HG03108 (cell line): ENCODE measurements around the gene CALCOCO1.

Source experiments
- ATAC-seq: cut with Tn5 transposase; IDR thresholded peaks from one replicate; pipeline ENCODE4 v1.9.1; 2021; ENCODE audit warnings: moderate library complexity; ENCODE audit not compliant: unreplicated experiment

Gene CALCOCO1

DNA sequence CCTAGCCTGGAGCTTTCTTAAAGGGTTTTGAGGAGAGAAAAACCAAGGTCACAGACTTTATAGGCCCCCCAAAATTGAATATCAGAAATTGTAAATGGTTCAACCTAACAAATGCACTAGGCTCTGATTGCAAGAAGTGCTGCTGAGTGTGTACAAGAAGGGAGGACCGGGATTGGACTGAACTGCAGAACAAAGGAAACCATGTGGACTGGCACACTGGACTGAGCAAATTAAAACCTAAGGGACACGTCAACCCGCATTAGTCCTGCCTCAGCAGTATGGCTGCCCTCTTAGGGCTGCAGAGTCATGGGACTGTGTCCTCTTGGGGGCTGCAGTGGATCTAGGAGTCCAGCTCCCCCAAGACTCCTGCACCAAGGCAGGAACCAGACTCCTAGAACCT lies 25.4 kb upstream of the CALCOCO1 start:
- no peak for ATAC-seq

DNA sequence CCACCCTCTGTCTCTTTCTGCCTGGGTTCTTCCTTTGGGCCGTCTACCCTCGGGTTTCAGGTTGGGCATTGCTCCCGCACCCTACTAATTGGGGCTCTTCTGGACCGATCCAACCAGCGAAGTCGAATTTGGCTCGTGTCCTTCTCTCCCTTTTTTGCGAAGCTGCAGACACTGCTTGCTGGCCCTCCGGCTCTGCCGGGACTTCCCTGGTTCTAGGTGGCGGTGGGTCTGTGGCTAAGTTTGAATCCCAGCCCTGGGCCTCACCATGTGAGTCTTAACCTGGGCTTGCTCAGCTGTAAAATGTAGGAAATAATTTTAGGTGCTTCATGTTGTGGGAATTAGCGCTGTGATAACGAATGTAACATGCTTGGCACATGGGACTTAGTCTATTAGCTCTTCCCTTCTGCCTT lies 24.9 kb upstream of the CALCOCO1 start:
- ATAC-seq, result no peak

DNA sequence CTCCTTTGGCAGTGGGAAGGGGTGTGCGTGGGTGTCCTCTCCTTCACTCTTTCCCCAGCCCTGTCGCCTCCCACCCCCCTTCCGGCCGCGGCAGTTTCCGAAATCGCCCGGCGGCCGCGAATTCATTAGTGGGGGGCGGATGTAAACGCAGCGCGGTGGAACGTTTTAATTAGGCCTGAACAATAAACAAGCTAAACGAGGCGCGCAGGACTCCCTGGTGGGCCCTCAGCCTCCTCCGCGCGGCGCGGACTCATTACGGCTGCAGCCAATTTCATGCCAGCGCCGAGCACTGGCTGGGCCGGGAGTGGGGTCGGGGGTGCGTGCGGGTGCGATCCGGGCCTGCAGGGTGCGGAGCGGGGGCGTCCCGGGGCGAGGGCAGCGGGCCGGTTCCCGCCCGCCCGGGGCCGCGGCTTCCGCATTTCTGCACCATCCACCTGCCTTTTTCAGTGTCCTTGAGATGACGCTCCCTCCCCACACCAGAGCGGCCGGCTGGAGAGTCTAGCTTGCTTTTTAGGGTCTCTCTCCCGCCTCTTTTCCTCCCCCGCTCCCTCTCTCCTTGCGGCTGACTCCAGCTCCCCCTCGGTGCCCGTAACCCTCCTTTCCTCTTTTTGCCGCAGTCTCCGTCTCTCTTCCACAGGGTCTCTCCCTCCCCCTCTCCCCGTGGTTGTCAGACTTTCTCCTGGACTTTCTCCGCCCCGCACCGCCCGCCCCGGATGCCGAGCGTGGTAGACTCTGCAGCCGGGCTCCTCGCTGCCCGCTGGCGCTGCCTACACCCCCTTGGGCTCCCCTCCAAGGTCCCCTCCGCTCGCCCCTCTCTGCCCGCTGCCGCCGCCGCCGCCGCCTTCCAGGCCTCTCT lies 24.3 kb upstream of the CALCOCO1 start, which contains the start of gene CISTR:
CISTR (minus strand) TSS at position 644 of the 856 bp plus-strand sequence.
- peak; percentile 33 for ATAC-seq

DNA sequence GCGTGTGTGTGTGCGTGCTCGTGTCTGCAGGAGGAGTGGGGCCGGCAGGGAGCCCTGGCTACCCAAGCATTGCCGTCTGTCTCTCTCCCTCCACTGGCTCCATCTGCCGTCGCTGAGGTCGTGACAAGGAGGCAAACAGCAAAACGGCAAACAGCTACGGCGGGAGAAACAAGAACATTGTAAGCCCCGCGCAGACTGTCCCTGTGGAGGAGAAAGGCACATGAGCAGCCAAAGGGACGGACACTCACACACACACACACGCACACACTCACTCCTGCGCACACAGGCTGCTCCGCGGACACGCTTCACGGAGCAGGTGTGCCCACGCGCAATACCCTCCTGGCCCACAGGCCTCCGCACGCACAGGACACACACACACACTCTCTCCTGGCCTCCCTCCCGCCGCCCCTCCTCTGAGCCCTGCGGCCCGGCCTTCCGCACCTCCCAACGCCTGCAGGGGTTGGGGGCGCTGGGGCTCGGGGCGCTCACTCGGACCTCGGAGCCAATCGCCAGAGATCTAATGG lies 23.6 kb upstream of the CALCOCO1 start:
- ATAC-seq, result peak; percentile 13

DNA sequence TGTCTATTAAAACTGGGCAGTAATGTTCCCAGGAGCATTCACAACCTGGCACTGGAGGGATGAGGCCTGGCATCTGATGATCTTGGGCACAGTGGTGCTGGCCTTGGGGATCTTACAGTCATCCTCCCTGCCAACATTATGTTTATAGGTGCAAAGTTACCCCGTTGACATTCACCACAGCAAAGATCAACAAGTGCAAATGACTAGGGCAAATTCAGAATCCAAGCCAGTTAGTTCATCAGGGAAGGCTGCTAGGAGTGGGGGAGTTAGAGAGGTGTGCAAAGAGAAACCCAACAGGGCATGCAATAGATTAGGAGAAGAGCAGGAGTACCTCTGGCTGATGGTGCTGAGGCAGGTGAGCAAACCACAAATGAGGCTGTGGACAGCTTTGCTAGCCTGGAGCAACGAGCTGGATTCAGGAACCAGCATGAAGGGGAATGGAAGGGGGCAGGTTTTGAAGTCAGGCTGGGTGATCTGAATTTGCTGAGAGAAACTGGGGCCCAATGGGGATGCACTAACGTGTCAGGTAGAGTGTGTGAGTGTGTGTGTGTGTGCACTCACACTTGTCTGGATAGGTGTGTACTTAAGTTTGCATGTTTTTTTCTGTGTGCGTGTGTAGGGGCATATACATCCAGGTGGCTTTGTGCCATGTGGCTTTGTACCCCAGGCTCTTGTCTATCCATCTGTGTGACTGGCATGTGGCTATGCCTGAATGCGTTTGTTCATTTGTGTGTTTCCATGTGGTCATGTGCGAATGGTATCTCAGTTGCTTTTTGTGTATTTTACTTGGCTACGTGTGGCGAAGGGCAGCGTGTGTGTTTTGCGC lies 22.9 kb upstream of the CALCOCO1 start:
- no peak for ATAC-seq

DNA sequence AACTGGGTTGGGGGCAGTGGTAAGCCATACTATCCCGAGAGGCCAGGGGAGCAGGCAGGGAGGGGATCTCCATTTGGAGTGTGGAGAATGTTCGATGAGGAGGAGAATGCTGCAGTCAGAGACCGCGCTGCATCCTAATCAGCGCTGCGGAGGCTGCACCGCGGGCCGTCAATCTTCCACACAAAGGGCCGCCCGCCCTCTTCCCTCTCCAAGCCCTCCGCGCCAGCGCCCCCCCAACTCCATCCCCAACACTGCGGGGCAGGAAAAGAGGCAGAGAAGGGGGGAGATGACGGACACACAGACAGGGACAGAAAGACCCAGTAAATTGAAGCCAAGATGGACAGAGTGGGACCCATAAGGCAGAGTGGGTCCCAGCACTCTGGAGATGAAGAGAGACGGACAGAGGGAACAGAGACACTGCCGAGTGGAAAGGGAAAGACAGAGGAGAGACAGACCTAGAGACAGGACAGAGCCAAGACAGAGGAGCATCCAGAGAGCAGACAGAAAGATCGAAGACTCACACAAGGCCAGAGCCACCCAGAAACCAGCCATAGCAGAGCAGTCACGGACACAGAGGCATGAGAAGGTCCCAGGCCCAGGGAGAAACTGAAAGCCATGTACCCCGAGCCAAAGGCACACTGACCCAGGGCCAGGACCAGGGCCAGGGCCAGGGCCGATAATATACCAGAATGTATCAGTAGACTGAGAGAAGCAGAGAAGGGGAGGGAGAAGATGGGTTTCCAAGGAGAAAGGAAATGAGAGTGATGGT lies 21.0 kb upstream of the CALCOCO1 start:
- ATAC-seq, result no peak

DNA sequence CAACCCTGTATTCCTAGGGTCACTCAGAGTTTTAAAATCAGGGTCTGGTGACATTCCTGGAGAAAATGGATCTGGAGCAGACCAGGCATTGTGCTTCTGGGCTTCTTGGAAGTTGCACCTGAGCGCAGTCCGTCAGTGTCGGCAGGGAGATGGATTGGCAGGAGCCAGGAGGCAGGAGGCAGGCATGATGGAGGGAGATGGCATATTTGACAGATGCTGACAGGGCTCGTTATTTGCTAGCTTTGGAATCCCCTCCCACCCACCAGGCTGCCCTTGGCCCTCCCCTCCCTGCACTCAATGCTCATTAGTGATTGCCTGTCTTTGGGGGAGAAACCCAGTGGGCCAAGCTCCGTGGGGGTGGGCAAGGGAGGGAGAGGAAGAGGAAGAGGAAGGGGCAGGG lies 19.8 kb upstream of the CALCOCO1 start:
- ATAC-seq, result no peak

DNA sequence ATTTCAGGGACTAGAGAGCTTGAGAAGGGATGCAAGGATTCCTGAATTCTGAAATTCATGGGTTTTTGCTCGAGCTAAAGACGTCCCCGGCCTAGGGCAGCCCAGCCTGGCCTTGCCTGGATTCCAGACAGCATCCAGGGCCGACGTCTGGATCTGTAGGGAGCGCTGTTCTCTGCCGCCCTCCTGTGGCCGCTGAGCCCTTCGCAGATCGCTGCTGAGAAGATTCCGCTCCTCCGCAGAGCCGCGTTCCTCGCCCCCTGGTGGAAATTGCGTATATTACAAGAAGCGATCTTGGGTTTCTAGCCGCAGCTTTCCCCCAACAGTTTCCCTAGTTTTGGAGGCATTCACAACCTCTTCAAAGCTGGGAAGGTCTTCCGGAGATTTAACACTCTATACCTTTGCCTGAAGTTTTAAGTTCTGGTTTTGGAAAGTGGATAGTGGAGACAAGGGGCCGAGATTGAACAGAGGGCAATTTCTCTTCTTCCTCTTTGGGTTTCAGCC lies 19.4 kb upstream of the CALCOCO1 start:
- no peak for ATAC-seq

DNA sequence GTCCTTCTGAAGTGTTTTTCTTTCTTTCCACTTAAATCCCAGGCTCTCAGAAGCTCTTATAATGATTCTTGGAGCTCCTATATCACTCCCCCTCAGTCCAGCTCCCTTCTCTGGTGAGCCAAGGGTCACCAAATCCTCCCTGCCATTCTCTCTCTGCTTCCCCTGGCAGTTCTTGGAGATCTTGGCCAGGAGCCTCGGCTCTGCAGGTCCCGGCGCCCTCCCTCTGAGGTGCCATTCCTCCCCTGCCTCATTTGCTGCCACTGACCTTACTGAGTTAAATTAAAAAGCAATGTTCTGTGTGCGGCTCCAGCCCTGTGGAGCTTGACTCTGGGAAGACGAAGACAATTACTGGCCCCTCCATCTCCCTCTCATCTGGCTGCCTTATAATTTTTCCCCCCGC lies 17.5 kb upstream of the CALCOCO1 start:
- no peak for ATAC-seq

DNA sequence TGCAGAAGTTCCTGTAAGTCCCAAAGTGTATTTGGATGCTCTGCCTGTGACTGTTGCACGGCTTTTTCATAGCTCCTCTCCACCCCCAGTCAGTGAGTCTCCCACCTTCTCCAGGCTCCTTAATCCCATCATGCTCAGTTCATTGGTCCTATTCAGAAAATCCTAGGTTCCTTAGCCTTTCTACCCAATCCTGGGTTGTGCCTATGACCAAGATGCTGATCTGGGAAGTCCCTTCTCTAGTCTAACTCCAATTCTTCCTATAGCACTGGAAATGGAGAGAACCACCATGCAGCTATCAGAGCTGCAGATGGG lies 16.8 kb upstream of the CALCOCO1 start:
- no peak for ATAC-seq

DNA sequence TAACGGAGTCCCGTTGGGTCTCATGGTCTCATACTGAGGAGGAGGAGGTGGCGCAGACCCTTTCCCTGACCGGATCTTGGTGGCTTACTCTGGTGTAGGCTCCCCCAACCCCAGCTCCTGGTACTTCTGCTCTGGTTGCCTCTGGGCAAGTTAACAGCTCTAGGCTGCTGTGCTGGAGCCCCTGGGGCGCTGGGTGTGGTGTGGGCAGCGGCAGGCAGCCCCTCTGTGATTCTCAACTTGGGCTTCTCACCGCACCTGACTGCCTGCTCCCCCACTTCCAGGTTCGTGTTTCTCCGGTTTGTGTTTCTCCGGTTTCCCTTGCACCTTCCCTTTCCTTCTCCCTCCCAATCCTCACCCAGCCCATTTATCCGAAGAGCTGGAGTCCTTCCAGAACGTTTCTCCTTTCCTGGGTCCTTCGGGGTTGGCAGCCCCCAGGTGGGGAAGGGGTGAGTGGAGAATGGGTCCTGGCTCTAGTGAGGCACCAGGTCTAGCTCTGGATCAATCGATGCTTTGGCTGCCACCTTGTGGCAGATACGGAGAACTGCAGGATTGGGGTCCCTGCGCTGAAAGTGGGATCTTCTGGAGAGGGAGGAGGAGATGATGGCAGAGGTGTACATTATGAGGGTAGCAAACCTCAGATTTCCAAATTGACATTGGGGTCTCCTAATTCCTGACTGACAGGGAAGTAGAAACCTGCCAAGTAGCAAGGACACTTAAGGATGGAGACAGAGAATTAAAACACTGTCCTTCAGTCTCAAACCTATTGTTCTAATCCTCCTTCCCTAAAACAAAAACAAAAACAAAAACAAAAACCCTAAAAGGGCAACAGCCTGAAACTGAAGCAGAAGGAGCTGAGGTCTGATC lies 16.2 kb upstream of the CALCOCO1 start:
- peak; percentile 58 for ATAC-seq

DNA sequence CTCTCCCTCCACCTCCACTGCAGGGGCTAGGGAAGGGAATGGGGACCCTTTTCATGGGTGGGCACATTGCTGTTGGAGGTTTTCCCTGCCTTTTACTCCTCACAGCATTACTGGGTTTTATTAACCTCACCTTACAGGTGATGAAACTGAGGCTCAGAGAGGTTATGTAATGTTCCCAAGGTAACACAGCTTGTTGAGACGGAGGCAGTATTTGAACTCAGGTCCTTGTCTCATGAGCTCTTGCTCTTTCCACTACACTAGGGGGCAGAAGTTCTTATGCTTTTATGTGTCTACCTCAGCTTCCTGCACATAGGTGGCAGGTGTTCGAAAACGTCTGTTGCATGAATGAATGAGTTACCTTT lies 12.9 kb upstream of the CALCOCO1 start:
- ATAC-seq, result no peak

DNA sequence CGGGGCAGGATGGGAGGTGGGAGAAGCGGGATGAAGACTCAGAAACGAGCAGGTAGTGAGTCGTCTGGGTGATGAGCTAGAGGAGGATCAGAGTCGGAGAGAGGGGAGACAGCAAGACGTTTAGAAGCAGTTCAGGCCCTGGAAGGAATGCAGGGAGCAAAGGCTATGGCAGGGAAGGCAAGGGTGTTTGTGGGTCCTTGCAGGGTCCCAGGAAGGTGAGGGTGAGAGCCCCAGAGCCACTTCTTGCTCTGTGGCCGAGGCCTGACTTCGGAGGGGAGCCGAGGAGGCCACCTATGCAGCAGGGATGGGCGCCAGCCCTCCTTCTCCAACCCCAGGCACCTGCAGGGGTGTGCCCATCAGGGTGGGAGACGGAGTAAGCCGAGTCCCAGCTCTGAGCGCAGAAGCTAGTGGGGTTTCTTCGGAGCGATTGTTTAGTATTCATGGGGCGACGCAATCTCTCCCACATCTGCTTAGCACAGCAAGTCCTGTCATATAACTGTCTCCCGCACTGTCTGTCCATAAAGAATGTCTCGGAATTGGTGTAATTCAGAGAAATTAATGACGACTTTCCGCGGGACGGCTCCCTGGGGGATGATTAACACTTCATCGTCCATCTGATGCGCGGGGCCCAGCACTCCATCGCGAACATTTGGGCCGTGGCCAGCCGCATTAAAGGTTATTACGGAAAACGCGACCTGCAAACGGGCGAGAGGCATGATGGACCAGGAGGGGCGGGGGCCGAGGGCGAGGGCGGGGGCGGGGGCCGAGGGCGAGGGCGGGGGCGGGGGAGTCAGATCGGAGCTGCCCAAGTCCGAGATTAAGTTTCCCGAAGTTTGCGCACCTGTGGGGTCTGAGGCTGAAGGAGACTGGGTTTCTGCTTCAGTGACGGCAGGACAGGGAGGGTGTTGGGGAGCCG lies 12.2 kb upstream of the CALCOCO1 start:
- no peak for ATAC-seq

DNA sequence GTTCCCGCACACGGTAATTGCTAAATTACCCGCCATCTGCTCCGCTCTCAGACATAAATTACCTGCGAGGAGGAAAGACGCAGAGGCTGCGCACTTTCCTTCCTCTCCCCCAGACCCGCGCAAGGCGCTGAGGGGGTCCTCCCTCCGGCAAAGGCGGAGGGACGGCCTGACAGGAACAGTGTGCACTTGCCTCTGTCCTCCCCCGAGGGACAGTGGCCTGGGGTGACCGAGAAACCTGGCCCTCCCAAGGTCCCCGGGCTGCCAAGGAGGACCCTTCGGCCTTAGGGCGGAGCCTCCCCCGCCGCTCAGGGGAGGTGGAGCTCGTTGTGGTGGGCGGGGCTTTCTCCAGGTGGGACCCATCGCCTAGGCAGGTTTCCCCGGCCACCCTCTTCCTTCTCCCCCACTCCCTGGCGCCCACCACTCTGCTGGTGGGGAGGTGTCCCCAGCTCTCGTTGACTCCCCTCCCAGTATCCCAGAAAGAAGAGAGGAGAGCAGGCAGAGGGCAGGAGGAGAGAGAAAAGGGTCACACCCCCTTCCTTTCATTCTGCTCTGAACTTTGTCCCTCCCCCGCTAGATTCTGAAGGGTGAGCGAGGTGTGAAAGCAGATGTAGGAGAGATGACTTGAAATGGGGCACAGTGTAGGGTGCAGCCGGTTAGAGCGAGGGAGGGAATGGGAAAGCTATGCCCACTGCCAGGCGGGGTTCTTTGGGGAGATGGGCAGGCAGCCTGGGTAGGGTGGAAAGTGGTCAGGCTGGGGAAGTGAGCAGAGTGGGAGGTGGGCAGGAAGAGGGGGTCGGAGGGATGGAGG lies 11.4 kb upstream of the CALCOCO1 start:
- no peak for ATAC-seq

DNA sequence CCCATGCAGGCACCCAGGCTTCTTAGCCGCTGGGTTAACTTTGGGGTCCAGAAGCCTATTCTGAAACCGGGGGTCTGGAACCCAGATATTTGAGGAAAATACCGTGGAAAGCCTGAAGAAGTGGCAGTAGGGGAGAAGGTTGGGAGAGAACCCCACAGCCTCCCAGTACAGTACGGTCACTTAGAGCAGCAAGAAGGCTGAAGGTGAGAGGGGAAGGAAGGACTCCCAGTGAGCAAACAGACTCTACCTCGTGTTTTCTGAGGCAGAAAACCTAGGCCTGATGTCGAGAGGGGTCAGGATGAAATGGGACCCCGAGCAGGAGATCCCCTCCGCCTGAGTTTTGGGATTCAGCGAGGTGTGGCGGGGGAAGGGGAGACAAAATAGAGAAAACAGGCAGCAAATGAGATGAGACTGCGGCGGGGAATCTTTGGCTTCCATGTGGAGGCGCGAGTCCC lies 10.7 kb upstream of the CALCOCO1 start:
- ATAC-seq, result no peak

DNA sequence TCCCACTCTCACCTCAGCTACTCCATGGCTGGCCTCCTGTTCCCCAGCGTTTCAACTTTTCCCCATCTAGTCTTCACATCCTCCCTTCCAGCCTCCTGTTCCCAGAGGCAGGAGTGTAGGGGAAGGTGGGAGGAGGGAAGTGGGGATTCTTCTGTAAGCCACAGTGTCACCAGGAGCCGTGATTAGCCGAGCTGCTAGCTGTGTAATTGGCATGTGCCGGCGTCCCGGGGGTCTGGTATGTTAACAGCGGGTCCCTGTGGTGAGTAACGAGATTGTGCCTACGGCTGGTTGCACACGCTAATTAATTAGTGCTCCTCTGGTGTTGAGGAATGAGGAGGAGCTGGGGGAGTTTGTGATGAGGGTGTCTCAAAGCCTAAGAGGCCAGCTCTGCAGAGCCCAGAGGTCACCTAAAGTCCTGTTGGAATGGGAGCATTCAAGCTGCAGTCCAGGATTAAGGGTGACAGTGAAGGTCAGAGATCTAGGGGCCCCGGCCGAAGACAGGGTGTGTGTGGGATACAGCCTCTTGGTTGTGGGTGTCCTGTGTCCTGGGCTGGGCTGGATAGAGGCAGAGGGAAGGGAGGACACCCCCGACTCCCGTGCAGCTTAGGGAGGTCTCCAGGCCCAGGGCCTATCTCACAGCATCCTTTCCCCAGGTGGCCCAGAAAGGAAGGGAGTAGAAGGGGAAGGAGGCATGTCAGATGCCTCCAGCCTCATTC lies 10.0 kb upstream of the CALCOCO1 start:
- ATAC-seq, result no peak

DNA sequence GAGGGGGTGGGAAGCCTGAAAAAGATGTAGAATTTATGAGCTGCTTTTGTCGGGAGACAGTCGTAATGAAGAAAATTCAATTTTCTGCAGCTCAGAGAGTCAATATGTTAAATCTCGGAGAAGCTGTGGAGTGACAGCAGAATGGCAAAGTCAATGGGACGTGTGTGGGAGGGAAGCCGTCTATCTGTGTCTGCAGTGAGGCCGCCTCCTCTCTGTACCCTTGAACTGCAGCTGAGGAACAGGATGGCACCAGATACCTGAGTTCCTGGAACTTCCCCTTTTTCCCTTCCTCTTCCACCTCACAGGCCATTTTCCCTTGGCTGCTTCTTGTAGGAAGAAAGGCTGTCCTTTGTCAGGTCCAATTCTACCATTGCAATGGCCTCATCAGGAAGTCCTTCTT lies 9.3 kb upstream of the CALCOCO1 start:
- no peak for ATAC-seq

DNA sequence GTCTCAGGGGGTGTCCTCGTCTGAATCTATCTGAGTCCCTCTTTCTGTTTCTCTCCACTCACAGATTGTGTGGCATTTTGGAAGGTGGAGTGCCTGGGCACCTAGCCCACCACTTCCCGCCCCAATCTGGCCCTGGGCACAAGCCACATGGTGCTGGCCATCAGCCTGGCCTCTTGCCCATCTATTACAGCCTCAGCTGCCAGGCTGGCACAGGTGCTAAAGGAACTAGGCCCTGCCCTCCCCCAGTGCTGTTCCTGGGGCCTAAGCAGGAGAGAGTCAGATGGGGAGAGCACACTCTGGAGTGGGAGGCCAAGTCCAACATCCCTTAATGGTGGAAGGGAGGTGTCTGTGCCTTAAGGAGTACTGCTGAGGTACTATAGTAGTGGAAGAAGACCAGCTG lies 8.3 kb upstream of the CALCOCO1 start:
- no peak for ATAC-seq
